ENCODE data around the gene TNRC6C. TPM values are rescaled to one million over a fixed set of nuclear protein-coding genes. Genes with fewer than 3 reads are reported as not detected.

Gene TNRC6C
- total and polyA plus RNA-seq, 7 donors: 1.2 to 22.4 (median 11.4) TPM

GRCh38 chr17:78057113-78057740 lies 98.7 kb downstream of the TNRC6C start:
- no peak for DNase-seq
- H3K9me3 ChIP-seq: no peaks in the 10 kb centered on the region
- peak; percentile 48 to 72 (median 55) for ATAC-seq
- H3K27me3 ChIP-seq (ENCODE audit: insufficient read depth in 3 of 3, low read length in 2 of 3): no peaks in the 10 kb centered on the region
- H3K36me3 ChIP-seq (ENCODE audit: insufficient read depth in 1 of 2, low read depth in 1 of 2): peaks cover 6 to 24% of the 10 kb centered on the region in 2 donors
- 18 to 36% (median 26%) methylated on average over 3 of the region's 3 CpGs for WGBS, 3 donors
- TF ChIP-seq CTCF (IDR thresholded peaks at IDR 0.05): no peak
- H3K4me1 ChIP-seq: peaks cover 62% of the 10 kb centered on the region
- H3K27ac ChIP-seq: peak overlapping the region; percentile 96
- peak overlapping the region; percentile 47 for H3K4me3 ChIP-seq
- intact Hi-C loops (cut with DNase I): no loop called here

GRCh38 chr17:78058001-78058400 lies 99.5 kb downstream of the TNRC6C start:
- intact Hi-C loops (cut with DNase I): loop anchor here in 1 of 2 donors (2.0 kb wide), 1 partner anchor 17 kb away; no protein-coding TSS in a partner anchor
- no peak for TF ChIP-seq CTCF (IDR thresholded peaks at IDR 0.05)
- Histone ChIP-seq H3K9me3 (no peaks in the 10 kb centered on the region), H3K4me3 (peak overlapping the region; percentile 47), H3K4me1 (peaks cover 62% of the 10 kb centered on the region), H3K27ac (peak overlapping the region; percentile 96), H3K36me3 (ENCODE audit: insufficient read depth in 1 of 2, low read depth in 1 of 2) (peaks cover 6 to 20% of the 10 kb centered on the region in 2 donors), H3K27me3 (ENCODE audit: insufficient read depth in 3 of 3, low read length in 2 of 3) (no peaks in the 10 kb centered on the region)
- ATAC-seq: peak; percentile 37 to 68 (median 67)
- no peak for DNase-seq
- 34 to 58% (median 41%) methylated on average over 6 of the region's 6 CpGs for WGBS, 3 donors

GRCh38 chr17:78058581-78058980 lies 100.1 kb downstream of the TNRC6C start:
- Histone ChIP-seq H3K27me3 (ENCODE audit: insufficient read depth in 3 of 3, low read length in 2 of 3) (no peaks in the 10 kb centered on the region), H3K9me3 (no peaks in the 10 kb centered on the region), H3K36me3 (ENCODE audit: insufficient read depth in 1 of 2, low read depth in 1 of 2) (peaks cover 6 to 18% of the 10 kb centered on the region in 2 donors), H3K27ac (peak overlapping the region; percentile 96), H3K4me3 (peak overlapping the region; percentile 47), H3K4me1 (peaks cover 62% of the 10 kb centered on the region)
- no peak for TF ChIP-seq CTCF (IDR thresholded peaks at IDR 0.05)
- 33 to 45% (median 41%) methylated on average over 1 of the region's 1 CpG for WGBS, 3 donors
- ATAC-seq: peak; percentile 44 to 59 (median 48)
- no peak for DNase-seq
- intact Hi-C loops (cut with DNase I): loop anchor here in 1 of 2 donors (2.0 kb wide), 1 partner anchor 18 kb away; no protein-coding TSS in a partner anchor

- Histone ChIP-seq H3K9me3 (no peaks in the 10 kb centered on the region), H3K36me3 (ENCODE audit: insufficient read depth in 1 of 2, low read depth in 1 of 2) (peaks cover 0 to 31% of the 10 kb centered on the region in 2 donors), H3K4me1 (peaks cover 51% of the 10 kb centered on the region), H3K4me3 (no peak overlapping the region), H3K27me3 (ENCODE audit: insufficient read depth in 3 of 3, low read length in 2 of 3) (no peaks in the 10 kb centered on the region), H3K27ac (no peak overlapping the region)
- WGBS, 3 donors: 90 to 97% (median 94%) methylated on average over 2 of the region's 2 CpGs
- no peak for DNase-seq
- intact Hi-C loops (cut with DNase I): no loop called here
- ATAC-seq: no peak
- no peak for TF ChIP-seq CTCF (IDR thresholded peaks at IDR 0.05)
These were observed 104.1 kb downstream of the TNRC6C start for GRCh38 chr17:78062596-78062995.

GRCh38 chr17:78063489-78063888 lies 105.0 kb downstream of the TNRC6C start:
- H3K27ac ChIP-seq: no peak overlapping the region
- no peaks in the 10 kb centered on the region for H3K27me3 ChIP-seq (ENCODE audit: insufficient read depth in 3 of 3, low read length in 2 of 3)
- no peaks in the 10 kb centered on the region for H3K9me3 ChIP-seq
- TF ChIP-seq CTCF (IDR thresholded peaks at IDR 0.05): no peak
- ATAC-seq: no peak
- intact Hi-C loops (cut with DNase I): no loop called here
- H3K4me3 ChIP-seq: no peak overlapping the region
- DNase-seq: no peak
- H3K4me1 ChIP-seq: peaks cover 42% of the 10 kb centered on the region
- H3K36me3 ChIP-seq (ENCODE audit: insufficient read depth in 1 of 2, low read depth in 1 of 2): peaks cover 0 to 40% of the 10 kb centered on the region in 2 donors

Data from psoas muscle (tissue), 8 donors.